NCI-H128 (cell line): ENCODE results near the gene FGF3.
"Not testable (repeated sequence)": the region's sequence is repeated elsewhere in the genome, so short reads cannot be mapped to it uniquely, and the experiment has no call there.

Experiments used
- DNase-seq: peaks from one replicate; lab custom pipeline; 2025; ENCODE audit not compliant: unreplicated experiment; lab: John Stamatoyannopoulos, UW

The FGF3 gene

DNA sequence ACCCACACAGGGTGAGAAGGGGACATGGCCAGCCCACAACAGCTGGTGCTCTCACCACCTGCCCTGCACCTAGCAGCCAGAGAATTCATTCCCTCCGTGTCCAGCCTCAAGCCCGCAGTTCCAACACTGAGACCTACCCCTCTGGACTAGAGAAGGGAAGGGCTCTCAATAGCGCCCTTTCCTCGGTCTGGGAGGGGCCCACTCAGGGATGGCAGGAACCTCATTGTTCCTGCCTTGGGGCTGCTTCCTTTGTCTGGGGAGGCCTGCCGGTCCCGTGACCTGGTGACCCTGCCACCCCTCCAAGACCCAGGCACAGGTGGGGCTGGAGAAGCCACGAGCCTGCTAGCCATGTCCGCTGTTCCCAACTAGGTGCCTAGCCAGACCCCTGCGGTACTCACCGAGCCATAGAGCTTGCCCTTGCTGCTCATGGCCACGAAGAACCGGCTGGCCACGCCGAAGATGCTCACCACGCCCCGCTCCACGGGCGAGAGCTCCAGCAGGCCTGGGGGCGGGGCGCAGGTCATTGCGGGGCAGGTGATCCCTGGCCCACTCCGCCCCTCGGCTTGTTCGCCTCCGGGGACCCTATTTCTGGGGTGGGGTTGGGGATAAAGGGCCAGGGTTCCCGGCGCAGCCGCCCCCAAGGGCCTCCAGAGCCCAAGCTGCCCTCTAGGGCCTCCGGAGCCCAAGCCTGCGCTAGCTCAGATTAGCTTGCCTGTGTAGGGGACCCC, 45.4 kb downstream of the FGF3 start:
- DNase-seq, result no peak

- DNase-seq, result no peak
Observed at GRCh38 chr11:69771466-69771865, 47.8 kb downstream of the FGF3 start.

- DNase-seq, result no peak
Observed at GRCh38 chr11:69770540-69770939, 48.7 kb downstream of the FGF3 start.

- no peak for DNase-seq
Observed at GRCh38 chr11:69765498-69765995, 53.7 kb downstream of the FGF3 start.

GRCh38 chr11:69764918-69765317, 54.3 kb downstream of the FGF3 start:
- not testable (repeated sequence) for DNase-seq

GRCh38 chr11:69760319-69760718, 58.9 kb downstream of the FGF3 start:
- DNase-seq, result no peak
